ENCODE results near the gene CCDC116.
A peak's percentile ranks its signal among the peaks of the same experiment; 100 is the strongest.
"Not testable (repeated sequence)": the region's sequence is repeated elsewhere in the genome, so short reads cannot be mapped to it uniquely, and the experiment has no call there.

CCDC116 gene

GRCh38 chr22:21631025-21631424 lies 1.5 kb upstream of the CCDC116 start:
- DNase-seq (ENCODE audit: low spot score), result no peak

GRCh38 chr22:21632931-21633330 lies 371 bp downstream of the CCDC116 start:
- DNase-seq (ENCODE audit: low spot score), result no peak

- DNase-seq (ENCODE audit: low spot score), result no peak
Observed at GRCh38 chr22:21633481-21633880, 921 bp downstream of the CCDC116 start.

GRCh38 chr22:21634081-21634480 lies 1.5 kb downstream of the CCDC116 start:
- DNase-seq (ENCODE audit: low spot score), result no peak

GRCh38 chr22:21634844-21635243 lies 2.3 kb downstream of the CCDC116 start:
- DNase-seq (ENCODE audit: low spot score), result no peak

GRCh38 chr22:21635771-21636510 lies 3.4 kb downstream of the CCDC116 start:
- no peak for DNase-seq (ENCODE audit: low spot score)

- DNase-seq (ENCODE audit: low spot score), result no peak
Observed at GRCh38 chr22:21636629-21637218, 4.2 kb downstream of the CCDC116 start.

GRCh38 chr22:21637450-21637849 lies 4.9 kb downstream of the CCDC116 start:
- DNase-seq (ENCODE audit: low spot score), result not testable (repeated sequence)

GRCh38 chr22:21639359-21639758 lies 6.8 kb downstream of the CCDC116 start:
- no peak for DNase-seq (ENCODE audit: low spot score)

- no peak for DNase-seq (ENCODE audit: low spot score)
Observed at GRCh38 chr22:21640810-21641209, 8.2 kb downstream of the CCDC116 start.

- no peak for DNase-seq (ENCODE audit: low spot score)
Observed at GRCh38 chr22:21641417-21641788, 8.8 kb downstream of the CCDC116 start.

- peak; percentile 99 for DNase-seq (ENCODE audit: low spot score)
Observed at GRCh38 chr22:21641789-21642583, 9.4 kb downstream of the CCDC116 start, which contains the start of gene SDF2L1. SDF2L1 (plus strand) TSS chr22:21642302; CDS start chr22:21642337, 35 bp downstream.

GRCh38 chr22:21642584-21643448 lies 10.3 kb downstream of the CCDC116 start:
- peak; percentile 53 for DNase-seq (ENCODE audit: low spot score)

- DNase-seq (ENCODE audit: low spot score), result no peak
Observed at GRCh38 chr22:21643533-21644357, 11.2 kb downstream of the CCDC116 start.

- not testable (repeated sequence) for DNase-seq (ENCODE audit: low spot score)
Observed at GRCh38 chr22:21645513-21645912, 13.0 kb downstream of the CCDC116 start.

GRCh38 chr22:21646608-21647590 lies 14.3 kb downstream of the CCDC116 start:
- peak; percentile 83 for DNase-seq (ENCODE audit: low spot score)

- no peak for DNase-seq (ENCODE audit: low spot score)
Observed at GRCh38 chr22:21650280-21650679, 17.7 kb downstream of the CCDC116 start.

- DNase-seq (ENCODE audit: low spot score), result no peak
Observed at GRCh38 chr22:21650823-21651520, 18.4 kb downstream of the CCDC116 start.

- no peak for DNase-seq (ENCODE audit: low spot score)
Observed at GRCh38 chr22:21651521-21652009, 19.0 kb downstream of the CCDC116 start.

Measured in CD4-positive, alpha-beta T cell treated with Interleukin-6 at 100 ng/mL for 8 hours (primary cell).